Measurements from ENCODE around the gene ELF3.
"Not testable (repeated sequence)": the region's sequence is repeated elsewhere in the genome, so short reads cannot be mapped to it uniquely, and the experiment has no call there.

Gene ELF3

DNA sequence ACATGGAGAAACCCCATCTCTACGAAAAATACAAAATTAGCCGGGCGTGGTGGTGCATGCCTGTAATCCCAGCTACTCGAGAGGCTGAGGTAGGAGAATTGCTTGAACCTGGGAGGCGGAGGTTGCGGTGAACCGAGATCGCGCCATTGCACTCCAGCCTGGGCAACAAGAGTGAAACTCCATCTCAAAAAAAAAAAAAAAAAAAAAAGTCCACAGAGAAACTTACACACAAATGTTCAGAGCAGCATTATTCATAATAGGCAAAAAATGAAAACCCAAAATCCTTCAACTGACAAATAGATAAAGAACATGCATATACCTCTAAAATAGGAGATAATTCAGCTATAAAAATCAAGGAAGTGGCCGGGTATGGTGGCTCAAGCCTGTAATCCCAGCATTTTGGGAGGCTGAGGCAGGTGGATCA, 54.5 kb downstream of the ELF3 start:
- not testable (repeated sequence) for DNase-seq (ENCODE audit: low spot score); FAIRE-seq
